HG02870 (cell line): Measurements from ENCODE around the gene TTYH2.

Source experiments
- ATAC-seq: cut with Tn5 transposase; IDR thresholded peaks from one replicate; pipeline ENCODE4 v1.9.1; 2021; ENCODE audit warnings: mild to moderate bottlenecking, moderate library complexity; ENCODE audit not compliant: unreplicated experiment

The TTYH2 gene

DNA sequence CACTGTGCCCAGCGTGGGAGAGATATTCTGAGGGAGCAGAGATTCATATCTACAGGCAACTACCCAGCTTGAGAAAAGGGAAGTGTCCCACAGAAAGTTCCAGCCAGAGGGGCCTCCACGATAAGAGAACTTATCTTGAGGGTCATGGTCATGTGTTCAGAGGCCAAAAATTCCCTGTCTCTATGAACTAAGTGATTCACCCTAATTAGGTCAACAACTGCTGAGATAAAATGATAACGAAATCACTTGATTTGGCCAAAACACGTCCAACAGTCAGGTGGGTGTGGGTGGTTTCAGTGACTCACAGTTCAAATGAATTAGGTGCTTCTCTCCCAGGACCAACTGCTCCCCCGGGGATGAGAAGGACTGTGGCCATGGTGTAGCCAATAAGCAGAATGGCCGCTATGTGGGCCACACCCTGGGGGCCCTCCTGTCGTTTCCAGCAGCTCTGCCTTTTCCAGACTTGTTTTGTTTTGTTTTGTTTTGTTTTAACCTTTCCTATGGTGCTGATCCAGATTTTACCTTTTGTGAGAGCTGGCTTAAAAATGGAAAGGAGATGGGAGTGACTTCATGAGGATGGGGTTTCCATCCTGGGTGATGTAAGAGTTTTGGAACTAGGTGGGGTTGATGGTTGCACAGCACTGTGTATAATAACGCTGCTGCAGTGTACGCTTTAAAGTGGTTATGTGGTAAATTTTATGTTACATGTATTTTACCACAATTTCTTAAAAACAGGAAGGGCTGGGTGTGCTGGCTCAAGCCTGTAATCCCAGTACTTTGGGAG, 69.4 kb downstream of the TTYH2 start:
- ATAC-seq: no peak

DNA sequence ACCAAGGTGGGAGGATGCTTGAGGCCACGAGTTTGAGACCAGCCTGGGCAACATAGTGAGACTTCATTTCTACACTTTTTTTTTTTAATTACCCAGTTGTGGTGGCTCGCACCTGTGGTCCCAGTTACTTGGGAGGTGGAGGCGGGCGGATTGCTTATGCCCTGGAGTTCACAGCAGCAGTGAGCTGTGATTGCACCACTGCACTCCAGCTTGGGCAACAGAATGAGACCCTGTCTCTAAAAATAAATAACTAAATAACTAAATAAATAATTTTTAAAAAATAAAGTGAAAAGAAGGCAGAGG, 70.0 kb downstream of the TTYH2 start:
- no peak for ATAC-seq

DNA sequence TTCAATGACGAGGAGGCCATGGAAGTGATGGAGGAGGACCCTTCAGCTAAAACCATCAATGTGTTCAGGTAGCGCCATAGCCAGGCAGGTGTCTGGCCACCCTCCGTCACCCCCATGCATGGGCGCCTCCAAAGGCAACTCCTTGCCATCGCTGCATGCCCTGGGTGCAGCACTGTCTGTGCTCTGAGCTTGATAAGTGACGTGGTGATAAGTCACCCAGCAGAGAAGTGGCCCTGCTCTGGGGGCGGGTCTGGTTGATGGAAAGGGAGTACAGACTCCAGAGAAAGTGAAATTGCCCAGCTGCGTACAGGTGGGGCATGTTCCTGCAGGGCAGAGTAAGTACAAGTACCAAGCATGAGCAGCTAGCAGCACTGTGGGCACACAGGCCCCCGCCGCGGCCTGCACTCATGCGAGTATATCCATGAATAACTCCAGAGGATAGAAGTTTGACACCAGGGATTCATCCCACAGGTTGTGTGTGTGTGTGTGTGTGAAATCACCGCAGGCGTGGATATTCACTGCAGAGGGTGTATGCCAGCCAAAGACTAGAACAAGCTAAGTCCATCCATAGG, 73.7 kb downstream of the TTYH2 start:
- no peak for ATAC-seq

DNA sequence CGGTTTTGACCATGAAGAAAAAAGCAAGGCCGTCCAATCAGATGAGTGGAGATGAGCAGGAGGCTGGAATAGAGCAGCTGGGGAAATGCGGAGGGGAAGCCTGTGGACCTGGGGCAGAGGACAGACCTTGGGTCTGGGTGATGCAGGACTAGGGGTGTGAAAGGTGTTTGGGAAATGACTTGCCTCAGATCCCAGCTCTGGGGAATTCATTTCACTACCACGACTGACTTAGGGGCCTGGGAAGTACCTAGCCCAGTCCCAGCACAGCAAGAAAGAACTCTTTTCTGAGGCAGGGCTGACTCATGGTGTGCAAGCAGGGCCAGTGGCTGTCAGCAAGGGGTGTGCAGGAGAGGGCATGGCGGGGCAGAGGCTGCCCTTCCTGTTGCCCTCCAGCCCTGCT, 75.4 kb downstream of the TTYH2 start:
- ATAC-seq: peak; percentile 79

DNA sequence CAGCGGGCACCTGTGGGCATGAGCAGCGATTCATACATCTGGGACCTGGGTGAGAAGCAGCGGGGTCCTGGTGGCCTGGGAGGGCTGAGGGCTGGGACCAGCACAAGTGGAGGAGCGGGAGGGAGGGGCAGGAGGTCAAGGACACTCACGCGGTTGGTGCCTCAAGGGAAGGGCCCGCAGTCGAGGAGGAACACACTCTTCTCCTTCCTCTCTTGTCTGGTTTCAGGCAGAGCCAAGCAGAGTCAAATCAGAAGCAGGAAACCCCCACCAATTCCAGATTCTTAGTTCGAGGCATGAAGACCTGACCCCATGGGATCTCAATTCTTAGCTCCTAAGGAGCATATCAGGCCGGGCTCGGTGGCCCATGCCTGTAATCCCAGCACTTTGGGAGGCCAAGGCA, 76.3 kb downstream of the TTYH2 start:
- ATAC-seq: no peak

DNA sequence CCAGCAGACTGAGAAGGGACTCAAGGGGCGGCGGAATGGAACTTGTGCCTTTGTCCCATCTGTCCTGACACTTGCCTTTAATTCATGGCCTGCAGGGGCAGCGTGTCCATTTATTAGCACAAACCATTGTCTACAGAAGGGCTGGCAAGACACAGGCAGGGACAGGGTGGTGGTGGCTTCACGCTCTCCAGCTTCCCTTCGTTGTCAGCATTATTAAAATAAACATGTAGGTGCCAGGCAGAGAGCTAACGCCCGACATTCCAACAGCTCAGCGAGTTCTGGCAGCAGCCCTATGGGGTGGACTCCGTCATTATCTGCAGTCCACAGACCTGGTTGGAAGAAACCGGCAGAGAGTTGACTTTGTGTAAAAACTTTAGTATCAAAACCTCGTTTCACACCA, 77.0 kb downstream of the TTYH2 start:
- no peak for ATAC-seq

DNA sequence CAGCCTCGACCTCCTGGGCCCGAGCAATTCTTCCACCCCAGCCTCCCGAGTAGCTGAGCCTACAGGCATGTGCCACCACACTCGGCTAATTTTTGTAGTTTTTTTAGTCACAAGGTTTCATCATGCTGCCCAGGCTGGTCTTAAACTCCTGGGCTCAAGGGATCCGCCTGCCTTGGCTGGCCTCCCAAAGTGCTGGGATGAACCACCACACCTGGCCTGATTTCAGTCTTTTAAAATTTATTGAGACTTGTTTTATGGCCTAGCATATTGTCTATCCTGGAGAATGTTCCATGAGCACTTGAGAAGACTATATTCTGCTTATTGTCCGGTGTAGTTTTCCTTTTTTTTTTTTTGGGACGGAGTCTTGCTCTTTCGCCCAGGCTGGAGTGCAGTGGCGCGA, 79.1 kb downstream of the TTYH2 start:
- ATAC-seq: no peak

DNA sequence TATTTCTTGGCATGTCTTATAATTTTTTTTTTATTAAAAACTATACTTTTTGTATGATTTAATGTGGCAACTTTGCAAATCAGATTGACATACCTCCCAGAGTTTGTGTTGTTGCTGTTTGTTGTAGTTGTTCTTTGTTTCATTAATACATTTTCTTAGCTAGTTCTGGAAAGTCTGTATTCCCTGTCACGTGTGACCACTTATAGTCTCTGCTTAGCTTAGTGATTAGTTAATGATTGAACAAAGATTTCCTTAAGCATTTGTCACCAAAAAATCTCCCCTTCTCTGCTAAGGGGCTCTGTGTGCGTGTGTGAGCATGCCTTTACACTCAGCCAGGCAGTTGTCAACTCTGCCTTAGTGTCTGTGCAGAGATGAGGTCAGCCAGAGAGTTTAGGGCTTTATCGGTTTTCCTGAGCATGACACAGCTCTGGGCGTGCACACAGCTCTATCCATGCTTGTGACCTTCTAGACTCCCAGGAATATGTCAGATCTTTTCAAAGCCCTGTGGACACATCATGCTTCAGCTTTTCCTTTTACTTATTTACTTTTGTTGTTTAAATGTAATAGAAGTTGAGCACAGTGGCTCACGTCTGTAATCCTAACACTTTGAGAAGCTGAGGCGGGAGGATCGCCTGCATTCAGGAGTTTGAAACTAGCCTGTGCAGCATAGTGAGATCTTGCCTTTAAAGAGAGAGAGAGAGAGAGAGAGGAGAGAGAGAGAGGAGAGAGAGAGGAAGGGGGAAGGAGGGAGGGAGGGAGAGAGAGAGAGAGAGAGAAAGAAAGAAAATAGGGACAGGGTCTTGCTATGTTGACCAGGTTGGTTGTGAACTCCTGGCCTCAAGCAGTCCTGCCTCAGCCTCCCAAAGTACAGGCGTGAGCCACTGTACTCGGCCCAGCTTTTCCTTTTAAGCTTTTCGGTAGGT, 82.5 kb downstream of the TTYH2 start:
- no peak for ATAC-seq

DNA sequence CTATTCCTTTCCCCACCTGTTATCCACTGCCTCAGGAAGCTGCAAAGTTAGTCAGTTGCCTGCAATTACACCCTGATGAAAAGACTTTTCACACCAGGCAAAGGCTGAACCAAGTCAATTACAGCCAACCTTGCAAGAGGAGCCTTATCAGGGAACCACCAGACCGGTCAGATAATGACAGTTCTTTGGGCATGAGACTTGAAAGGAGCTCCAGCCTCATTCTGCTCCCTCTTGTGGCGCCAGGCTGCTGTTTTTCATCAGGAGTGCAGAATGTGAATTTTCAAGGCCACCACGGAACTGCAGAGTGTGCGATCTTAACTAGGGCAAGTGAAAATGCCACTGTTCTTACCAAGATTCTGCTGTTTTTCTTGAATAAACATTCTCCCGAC, 83.2 kb downstream of the TTYH2 start:
- no peak for ATAC-seq

DNA sequence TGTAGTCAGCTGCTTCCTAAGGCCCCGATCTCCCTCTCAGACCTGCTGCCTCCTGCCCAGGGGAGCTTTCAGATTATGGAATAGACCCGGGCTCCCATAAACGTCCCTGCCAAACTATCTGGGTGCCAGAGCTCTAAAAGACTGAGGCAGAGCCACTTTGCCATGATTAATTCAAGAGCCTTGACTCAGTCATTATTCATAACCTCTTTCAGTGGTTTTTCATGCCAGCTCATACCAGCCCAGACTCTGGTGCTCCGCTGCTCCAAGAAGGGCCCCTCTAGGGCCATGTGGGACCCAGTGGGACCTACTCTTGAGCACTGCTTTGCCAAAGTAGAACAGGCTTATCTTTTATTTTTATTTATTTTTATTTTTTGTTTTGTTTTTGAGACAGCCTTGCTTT, 84.6 kb downstream of the TTYH2 start:
- no peak for ATAC-seq

DNA sequence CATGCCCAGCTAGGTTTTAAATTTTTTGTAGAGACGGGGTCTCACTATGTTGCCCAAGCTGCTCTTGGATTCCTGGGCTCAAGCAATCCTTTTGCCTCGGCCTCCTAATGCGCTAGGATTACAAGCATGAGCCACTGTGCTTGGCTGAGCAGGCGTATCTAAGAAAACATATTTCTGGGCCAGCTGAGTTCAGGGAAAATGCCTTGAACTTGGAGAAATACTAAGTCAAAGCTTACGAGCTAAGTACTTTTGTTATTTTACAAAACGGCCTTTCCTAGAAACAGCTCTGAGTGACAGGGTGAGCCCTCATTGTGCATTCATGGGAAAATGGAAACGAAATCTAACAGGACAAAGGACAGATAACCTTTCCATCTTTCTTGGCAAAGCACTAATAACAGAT, 85.4 kb downstream of the TTYH2 start:
- no peak for ATAC-seq

DNA sequence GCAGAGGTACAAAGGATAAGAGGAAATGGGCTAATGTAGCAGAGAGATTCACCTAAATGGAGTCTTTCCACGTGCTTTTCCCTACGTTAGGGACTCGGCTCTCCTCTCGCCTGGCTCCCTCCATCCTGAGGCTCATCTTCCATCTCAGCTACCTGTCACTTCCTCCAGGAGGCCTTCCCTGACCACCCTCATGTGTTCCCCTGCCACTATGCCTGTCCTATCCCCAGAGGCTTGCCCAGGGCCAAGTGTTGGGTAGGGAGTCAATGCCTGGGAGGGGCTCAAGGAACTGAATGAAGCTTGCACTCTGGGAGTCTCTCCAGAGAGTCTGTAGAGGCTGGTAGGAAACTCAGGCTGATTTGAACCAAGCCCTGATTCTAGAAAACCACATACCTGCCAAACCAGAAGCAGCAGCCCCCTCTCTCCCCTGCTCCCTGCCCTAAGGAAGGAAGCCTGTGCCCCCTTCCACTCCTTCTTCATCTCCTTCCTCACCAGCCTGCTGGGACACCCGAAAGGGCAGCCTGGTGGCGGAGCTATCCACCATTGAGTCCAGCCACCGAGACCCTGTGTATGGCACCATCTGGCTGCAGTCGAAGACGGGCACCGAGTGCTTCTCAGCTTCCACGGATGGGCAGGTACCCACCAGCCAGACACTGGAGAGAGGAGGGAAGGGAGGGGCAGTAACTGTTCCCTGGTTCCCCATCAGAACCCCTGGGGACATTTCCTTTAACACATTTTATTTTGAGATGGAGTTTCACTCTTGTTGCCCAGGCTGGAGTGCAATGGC, 86.0 kb downstream of the TTYH2 start:
- no peak for ATAC-seq

DNA sequence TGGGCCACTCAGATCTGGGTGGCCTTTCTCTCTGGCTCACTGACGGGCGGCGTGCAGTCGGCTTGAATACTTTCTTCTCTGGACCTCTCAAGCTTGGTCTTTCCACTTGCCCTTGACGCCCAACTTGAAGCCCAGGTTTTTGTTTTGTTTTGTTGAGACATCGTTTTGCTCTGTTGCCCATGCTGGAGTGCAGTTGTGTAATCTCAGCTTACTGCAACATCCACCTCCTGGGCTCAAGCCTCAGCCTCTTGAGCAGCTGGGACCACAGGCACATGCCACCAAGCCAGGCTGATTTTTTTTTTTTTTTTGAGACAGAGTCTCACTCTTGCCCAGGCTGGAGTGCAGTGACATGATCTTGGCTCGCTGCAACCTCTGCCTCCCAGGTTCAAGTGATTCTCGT, 89.9 kb downstream of the TTYH2 start:
- no peak for ATAC-seq

DNA sequence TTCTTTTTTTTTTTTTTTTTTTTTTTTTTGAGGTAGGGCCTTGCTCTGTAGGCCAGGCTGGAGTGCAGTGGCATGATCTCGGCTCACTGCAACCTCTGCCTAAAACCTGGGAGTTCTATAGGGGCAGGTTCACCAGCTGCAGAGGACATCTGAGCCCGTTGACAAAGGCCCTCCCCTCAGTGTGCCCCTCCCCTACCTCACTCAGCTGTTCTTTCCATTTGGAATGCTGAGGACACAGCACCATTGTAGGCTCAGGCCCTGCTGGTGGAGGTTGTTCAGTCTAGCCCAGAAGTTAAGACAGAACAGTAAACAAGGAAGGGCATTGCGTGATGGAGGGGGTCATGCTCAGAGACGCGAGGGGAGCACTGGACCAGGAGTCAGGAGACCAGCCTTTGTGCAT, 90.8 kb downstream of the TTYH2 start:
- ATAC-seq: no peak

DNA sequence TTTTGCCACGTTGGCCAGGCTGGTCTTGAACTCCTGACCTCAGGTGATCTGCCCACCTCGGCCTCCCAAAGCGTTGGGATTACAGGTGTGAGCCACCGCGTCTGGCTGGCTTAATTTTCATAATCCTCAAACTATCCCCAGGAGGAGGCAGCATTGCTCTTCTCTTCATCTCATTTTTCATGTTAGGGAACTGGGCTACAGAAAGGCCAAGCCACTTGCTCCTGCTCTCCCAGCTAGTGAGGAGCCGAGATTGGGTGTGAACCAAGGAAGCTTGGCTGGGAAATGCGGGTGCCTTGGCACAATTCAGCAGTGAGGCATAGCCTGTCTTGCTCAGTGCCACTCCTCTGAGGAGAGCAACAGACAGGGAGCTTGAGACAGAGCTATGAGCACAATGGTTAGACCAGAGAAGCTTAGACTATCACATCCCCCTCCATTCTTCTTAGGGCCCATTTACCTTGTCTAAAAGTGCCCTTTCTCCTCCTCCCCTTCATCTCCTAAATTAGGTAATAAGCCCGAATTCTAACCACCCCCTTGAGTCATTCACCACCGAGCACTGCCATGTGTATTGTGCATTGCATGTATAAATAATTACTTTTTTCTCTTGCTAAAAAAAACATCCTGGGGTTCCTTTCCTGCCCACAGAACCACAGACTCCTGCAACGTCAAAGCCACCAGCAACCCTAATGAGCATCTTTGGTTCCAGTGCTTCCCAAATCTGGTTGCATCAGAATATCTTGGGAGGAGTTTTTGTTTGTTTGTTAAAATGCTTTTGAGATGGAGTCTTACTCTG, 92.7 kb downstream of the TTYH2 start:
- ATAC-seq: no peak

DNA sequence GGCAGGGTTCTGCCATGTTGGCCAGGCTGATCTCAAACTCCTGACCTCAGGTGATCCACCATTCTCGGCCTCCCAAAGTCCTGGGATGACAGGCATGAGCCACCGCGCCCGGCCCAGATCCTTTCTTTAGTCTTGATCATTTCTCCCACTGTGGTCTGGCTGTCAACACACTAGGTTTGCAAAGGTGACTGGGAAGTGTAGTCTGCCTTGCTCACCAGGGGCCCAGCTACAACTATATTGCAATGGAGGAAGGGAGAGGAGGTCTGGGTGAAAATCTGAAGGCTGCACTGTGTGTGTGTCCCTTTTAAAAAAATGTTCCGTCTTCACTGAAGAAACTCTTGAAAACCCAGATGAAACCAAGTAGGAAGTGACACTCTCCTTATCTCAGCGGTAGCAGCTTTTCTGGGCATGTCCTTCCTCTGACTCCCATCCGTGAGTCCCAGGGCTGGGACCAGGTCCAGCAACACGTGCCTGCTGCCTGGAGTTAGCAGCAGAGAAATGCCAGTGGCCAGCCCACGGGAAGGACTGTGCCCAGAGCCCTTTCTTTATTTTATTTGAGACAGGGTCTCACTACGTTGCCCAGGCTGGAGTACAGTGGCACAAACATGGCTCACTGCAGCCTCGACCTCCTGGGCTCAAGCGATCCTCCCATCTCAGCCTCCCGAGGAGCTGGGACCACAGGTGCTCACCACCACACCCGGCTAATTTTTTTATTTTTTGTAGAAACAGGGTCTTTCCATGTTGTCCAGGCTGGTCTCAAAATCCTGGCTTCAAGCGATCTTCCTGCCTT, 94.8 kb downstream of the TTYH2 start:
- ATAC-seq: no peak

DNA sequence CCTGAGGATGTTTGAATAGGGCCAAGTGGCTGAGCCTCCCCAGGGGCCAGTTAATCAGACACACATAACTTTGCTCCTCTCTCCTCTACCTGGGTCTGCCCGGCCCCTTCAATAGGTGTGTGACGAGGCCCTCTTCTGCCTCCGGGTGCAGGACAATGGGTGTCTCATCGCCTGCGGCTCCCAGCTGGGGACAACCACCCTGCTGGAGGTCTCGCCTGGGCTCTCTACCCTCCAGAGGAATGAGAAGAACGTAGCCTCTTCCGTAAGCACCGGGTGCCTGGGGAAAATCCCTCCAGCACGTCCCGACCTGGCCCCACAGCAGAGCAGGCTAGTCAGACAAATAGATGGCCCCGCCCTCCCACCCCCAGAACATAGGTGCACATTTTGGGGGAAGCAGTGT, 96.5 kb downstream of the TTYH2 start:
- ATAC-seq: no peak
